Measurements from ENCODE around the gene IL37. TPM values are rescaled to one million over a fixed set of nuclear protein-coding genes. Genes with fewer than 3 reads are reported as not detected.
A peak's percentile ranks its signal among the peaks of the same experiment; 100 is the strongest.

IL37 gene, protein sequence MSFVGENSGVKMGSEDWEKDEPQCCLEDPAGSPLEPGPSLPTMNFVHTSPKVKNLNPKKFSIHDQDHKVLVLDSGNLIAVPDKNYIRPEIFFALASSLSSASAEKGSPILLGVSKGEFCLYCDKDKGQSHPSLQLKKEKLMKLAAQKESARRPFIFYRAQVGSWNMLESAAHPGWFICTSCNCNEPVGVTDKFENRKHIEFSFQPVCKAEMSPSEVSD
- total RNA-seq: not detected
- long read RNA-seq, donor 1: 0 reads
- long read RNA-seq, donor 2: 0 reads

DNA sequence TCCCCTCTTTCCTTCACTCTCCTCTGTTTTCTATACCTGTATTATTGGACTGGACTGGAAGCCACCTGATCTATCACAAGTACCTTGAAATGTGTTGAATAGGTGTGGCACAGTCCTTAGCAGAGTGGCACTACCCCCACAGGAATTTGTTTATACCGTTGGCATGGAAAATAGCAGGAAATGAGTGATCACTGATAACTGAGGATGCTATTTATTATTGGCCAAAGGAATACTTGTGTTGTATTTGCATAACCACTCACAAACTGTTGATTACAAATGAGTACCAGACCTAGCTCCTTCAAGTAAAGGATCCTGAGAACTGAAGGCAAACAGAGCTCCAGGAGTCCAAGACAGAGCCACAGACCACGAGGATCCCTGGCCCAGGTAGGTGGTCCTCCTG, at the start of gene IL37:
Gene IL37, plus strand, starts transcription at position 301 of the 400 bp plus-strand sequence. CDS start 1,848 bp downstream, outside the sequence.
- no peak for DNase-seq (ENCODE audit: low spot score)
- intact Hi-C loops (cut with DNase I): no loop called here

DNA sequence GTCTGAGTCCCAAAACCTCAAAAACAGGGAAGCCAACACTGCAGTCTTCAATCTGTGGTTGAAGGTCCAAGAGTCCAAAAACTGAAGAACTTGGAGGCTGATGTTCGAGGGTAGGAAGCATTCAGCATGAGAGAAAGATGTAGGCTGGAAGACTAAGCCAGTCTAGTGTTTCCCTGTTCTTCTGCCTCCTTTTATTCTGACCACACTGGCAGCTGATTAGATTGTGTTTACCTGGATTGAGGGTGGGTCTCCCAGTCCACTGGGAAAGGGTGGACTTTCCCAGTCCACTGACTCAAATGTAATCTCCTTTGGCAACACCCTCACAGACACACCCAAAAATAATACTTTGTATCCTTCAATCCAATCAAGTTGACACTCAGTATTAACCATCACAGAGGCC, 46.9 kb upstream of the IL37 start:
- intact Hi-C loops (cut with DNase I): no loop called here
- no peak for DNase-seq (ENCODE audit: low spot score)

DNA sequence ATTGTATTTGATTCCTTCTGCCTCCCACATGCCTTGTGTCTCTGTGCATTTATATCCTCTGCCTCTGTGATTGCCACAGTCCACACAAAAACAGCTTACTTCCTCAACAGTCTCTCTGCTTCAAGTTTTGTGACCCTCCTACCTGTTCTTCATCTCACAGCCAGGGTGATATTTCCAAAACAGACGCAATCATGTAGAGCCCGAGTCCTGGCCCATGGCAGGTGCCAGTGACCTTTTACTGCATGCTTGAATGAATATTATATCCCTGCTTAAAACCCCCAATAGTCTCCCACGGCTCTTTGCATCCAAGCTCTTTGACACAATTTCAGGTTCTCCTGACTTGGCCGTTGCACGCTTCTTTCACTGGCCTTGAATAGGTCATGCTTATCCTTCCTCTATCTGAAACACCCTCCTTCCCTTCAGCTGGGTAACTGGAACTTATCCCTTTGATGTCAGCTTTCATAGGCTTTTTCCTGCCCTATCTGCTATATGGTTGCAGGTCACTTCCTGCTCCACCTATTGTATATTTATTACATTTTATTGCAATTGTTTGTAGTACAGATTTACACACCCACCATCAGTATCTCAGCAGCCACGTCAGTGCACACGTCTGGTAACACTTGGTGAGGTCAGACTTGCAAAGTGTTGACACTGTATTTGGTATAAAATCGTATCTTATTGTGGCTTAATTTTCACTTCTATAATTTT, 44.7 kb upstream of the IL37 start:
- intact Hi-C loops (cut with DNase I): no loop called here
- DNase-seq (ENCODE audit: low spot score): no peak

DNA sequence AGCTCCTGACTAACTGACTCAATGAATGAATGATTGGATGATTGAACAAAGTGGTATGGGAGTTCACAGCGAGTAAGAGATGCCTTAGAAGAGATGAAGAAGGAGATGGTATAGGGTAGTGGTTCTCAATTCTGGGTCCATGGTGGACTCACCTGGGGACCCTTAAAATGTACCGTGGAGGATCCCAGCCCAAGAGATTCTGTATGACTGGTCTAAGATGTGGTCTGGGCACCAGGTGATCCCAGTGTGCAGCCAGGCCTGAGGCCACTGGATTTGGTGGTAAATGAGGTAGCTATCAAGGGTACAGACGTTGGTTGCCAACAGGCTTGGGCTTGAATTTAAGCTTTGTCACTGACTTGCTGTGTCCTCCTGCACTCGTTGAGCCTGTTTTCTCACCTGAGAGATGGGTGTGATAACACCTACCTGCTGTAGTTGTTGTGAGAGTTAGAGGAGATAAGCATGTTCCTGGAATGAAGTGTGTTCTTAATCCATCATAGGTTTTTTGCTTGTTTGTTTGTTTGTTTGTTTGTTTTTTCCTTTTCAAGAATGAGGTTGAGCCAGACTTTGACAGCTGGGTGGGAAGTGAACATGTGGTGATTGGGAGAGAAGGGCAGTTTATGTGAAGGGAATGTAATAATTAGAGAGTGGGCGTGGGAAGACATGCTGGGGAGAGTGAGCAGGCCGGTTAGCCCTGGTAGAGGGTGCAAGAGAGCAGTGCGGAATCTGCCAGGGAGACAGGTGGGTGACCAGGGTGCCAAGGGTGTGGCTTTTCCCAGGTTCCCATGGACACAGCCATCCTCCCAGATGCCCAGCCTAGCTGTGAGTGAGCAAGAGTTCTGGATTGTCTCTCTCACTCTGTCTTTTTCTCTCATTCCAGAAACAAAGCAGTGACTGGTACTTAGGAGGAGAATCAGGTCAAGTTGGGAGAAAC, 43.0 kb upstream of the IL37 start:
- intact Hi-C loops (cut with DNase I): no loop called here

DNA sequence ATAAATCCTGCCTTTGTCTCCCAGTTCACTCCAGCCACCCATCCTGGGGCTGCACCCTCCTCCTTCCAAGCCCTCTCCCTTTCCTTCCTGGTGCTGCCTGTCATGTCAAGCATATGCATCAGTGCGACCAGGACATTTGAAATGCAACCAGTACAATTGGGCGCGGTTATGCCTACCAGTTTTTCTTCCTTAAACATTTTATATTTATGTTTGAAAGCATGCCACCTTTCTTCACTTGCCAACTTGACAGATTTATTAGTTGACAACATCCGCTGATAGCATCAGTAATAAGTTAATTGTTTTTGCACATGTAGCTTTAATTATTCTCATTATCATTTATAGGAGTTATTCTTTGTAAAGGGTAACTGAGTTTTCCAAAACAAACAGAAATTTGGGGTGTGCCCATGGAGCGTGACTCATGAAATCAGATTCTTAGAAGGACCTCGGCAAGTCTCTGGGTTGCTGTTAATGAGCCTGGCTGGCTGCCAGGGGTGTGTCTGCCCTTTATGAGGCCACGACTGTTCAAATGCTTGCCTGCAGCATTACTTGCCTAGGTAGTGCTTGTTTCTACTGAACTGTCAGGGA, 41.6 kb upstream of the IL37 start:
- peak; percentile 91 for DNase-seq (ENCODE audit: low spot score)
- intact Hi-C loops (cut with DNase I): no loop called here

More for the DNA sequence above, 43.0 kb upstream of the IL37 start:
- no peak for DNase-seq (ENCODE audit: low spot score)

DNA sequence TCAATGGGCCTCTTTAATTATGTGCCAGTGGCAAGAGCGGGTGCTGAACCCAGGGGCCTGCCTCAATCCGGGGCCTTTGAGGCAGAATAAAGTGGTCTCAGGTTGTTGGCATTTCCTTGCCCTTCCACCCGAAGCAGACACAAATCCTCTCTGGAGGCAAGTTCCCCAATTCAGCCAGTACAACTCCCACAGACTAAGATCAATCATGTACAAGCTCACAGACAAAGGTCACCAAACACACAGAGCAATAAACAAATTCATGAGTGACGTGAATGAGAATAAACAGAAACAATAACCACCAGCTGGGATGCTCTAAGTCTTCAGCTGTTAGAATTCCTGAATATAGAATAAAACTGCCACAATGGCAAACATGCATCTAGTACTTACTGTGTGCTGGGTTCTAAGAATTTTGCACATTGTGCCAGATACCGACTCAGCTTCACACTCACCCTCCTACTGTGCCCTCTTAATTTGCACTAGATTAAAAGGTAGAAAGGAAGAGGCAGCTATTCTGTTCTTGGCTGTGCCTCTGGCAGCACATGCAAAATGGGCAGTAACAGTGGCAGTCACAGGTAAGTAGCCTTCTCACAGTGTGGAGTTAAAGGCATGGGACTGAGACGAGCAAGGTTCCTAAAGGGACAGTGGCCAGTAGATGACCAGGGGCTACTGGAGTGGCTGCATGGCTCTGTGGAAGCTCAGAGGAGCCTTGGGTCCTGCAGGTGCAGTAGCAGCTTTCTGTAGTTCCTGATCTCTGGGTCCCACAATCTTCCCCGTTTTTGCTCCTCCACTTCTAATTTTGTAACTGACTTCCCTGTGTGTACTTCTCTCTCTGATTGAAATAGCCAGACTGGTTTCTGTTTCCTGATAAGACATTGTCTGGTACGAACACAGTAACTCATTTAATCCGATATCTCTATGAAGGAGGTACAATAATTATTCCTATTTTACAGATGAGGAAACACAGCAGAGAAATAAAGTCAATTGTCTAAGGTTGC, 39.8 kb upstream of the IL37 start:
- intact Hi-C loops (cut with DNase I): no loop called here
- no peak for DNase-seq (ENCODE audit: low spot score)

DNA sequence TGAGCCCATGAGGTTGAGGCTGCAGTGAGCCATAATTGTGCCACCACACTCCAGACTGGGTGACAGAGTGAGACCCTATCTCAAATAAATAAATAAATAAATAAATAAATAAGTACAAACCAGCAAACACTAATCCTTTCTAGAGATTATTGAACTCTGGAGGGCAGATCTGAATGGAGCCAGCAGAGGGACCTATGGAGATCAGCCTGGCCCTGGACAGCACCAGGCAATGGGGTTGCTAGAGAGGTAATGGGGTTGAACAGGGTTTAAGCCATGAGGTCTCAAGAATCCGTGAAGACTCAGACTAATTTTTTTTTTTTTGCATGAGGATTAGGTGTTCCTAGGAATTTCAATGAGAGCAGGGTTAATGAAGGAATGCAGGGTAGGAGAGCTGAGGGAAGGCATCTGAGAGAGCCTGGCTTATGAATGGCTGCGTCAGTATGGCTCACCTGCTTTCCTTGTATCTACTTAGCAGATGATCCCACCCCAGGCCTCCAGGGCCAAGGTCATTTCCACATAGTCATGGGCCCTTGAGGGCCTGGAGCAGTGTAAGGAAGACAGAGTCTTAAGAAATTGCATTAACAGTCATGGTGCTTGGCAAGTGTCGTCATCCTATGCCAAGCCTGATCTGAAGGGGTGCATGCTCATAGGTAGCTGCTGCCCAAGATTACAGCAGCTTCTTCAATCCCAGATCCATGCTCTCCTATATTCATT, 34.6 kb upstream of the IL37 start:
- intact Hi-C loops (cut with DNase I): no loop called here
- DNase-seq (ENCODE audit: low spot score): no peak

DNA sequence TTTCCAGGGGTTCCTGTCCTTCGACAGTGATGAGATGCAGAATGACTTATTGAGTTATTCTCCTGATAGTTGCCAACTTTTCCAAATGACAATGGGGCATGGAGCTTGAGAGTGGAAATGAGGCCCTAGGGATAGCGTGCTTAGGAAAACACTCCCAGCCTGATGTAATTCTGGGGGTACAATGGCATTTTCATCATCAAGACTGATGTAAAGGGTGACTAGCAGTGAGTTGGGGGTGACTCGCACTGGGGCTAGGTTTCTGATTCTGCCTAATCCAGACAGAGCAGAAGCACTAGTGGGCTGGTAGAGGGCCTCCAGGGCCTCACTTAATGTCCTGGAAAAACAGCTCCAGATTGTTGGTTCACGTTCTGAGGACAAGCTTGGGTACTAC, 34.0 kb upstream of the IL37 start:
- DNase-seq (ENCODE audit: low spot score): no peak
- intact Hi-C loops (cut with DNase I): no loop called here

DNA sequence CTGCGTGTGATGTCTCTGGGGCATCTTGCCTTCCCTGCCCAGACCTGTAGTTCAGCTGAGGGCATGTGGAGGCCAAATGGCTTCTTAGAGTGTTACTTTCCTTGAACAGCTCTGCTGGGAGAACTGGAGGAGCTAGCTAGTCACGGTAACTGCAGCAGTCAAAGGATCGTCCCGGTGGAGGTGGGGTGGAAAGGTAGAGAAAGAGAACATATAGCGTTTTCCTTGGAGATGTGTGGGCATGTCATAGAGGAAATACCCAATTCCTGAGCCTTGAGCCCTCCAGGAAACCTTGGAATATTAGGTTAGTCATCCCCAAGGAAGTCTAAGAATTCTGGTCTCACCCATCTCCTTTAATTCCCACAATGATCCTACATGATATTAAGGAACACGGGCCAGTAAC, 33.5 kb upstream of the IL37 start:
- intact Hi-C loops (cut with DNase I): no loop called here
- DNase-seq (ENCODE audit: low spot score): no peak

DNA sequence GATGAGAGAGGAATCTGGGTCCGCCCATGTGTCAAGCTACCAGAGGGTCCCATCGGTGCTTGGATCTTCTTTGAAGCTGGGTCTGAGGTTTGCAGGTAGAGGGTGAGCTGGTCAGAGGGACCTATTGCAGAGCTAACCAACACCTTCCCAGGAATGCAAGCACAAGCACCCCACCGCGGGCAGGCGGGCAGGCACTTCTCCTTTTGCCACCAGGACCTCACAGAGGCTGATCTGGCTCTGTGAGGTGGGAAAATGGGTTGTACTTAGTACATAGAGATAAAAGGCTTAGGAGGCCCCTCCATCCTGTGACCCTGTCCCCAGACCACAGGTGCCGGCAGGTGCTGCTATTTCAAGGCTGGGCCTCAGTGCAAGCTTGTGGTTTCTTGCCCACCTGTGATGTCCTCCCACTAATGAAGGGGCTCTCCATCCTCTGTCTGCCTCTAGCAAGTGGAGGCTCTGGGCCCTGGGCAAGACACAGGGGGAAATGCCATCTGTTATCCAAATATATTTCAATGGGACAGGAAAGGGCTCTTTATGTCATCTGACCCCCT, 31.4 kb upstream of the IL37 start:
- no peak for DNase-seq (ENCODE audit: low spot score)
- intact Hi-C loops (cut with DNase I): no loop called here

DNA sequence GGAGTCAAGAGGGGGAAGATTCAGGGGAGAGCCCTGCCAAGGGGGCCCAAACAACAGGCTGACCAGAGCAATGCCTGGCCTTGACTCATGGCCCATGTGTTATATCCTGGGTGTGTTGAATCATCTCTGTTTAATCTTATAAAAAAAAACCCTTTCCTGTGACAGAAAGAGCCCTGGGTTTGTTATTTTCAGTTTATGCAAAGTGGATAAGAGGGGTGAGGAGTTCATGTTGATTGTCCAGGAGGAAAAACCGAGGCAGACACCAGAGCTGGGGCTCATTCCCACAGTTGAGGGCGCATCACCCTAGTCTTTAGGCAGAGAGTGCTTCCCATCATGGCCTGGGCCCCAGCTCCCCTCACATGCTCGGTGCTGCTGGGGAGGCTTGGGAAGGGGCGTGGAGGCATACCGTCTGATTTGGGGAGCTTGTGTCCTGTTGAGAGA, 30.9 kb upstream of the IL37 start:
- DNase-seq (ENCODE audit: low spot score): no peak
- intact Hi-C loops (cut with DNase I): no loop called here

DNA sequence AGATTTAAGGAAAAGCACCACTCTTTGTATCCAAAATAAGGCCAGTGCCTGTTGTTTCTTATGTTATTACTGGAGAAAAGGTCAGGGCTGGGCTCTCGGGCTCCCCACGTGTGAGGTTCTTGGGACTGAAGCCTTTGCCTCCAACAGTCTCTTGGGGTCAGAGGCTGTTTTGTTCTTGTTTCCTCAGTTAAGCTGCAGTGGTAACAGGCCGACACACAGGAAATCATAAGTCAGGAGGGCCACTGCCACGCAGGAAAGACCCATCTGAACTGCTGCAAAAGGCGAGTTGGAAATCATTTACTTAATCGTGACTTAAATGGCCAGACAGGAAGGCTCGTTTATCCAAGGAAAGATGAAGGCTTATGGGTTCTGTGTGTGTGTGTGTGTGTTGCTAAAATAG, 30.3 kb upstream of the IL37 start:
- no peak for DNase-seq (ENCODE audit: low spot score)

DNA sequence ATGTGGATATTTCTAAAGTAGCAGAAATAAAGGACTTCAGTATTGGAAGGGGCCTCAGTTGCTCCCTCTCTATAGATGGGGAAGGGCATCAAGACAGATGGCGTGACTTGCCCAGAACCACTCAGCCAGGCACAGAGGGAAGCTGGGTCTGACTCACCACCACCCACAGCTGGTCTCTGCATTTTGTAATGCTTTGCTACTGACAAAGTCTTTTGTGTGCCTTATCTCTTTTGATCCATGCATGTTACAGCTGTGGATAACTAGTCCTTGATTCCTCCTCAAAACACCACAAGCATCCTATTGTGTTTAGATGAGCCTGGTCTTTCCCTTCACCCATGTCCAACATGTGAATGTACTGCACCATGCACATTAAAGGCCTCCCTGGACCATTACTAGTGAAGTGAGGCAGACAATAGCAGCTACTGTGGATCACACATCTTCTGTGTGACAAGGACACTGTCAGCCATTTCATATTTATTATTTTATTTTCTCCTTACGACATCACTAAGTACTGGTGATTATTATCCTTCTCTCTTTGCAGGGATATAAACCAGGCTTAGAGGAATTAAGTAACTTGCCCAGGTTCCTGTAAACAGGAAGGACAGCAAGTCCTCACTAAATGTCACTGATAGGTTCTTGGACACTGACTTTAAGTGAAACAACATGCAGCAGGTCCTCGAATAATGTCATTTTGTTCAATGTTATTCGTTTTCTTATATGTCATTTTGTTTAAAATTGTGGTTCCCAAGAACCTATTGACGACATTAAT, 29.6 kb upstream of the IL37 start:
- DNase-seq (ENCODE audit: low spot score): no peak
- intact Hi-C loops (cut with DNase I): no loop called here

More for the DNA sequence above, 30.3 kb upstream of the IL37 start:
- intact Hi-C loops (cut with DNase I): no loop called here

DNA sequence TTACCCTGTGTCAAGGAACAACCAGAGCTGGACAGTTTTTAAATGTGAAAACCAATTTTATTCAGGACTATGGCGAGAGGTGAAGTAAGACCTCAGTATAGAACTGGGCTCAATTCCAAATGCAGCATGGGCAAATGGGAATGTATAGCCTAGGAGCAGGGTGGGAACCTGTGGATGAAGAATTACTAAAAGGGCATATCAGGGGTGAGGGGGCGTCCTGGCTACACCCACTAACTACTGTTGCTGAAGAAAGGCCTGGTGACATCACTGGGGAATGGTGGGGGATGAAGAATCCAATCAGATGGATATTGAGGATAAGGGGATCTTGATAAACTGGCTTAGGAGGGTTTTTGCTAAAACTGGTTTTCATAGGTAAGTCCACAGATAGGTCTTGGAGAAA, 27.3 kb upstream of the IL37 start:
- DNase-seq (ENCODE audit: low spot score): no peak
- intact Hi-C loops (cut with DNase I): no loop called here

DNA sequence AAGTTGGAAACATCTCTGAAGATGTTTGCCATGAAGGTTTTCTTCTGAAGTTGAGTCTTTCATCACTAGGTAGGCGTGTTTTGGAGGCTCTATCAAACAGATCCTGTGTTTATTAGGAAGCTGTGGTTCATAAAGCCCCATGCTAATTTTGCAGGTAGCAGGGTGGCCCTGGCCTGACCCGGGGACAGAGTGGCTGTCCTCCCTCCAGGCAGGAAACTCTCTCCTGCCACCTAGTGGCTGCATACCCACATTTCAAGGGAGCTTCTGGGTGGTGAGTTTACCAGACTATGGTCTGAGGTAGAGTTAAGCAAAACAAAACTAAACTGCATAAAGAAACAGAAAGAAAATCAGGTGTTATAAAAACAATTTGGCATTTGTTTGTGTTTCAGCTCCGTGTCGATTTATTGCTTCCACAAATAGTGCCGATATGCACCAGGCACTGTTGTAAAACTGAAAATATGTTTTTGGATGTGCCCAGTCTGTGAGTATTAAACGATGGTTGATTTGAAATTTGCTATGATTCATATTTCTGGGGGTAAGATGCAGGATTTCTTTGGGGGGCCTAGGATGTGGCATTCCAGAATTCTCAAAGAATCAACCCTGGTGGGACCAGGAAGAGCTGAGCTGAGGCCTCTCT, 26.0 kb upstream of the IL37 start:
- intact Hi-C loops (cut with DNase I): no loop called here
- DNase-seq (ENCODE audit: low spot score): no peak

DNA sequence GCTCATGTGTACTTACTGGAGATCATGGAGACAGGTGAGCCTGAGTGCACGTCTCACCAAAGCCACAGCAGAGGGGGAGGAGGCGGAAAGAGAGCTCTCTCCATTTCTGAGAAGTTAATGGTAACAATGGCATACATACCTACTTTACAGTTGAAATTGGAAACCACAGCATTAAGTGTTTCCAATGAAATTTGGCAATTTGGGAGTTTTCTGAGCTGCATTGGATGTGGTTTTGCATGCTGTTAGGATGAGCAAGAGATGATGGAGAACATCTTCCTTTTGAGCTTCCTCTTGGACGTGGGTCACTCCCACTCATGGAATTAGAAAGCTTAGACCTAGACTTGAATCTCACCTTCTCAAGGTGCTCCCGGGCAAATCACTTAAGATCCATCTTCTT, 25.5 kb upstream of the IL37 start:
- intact Hi-C loops (cut with DNase I): no loop called here
- DNase-seq (ENCODE audit: low spot score): no peak

Data from posterior vena cava (tissue), 2 donors.